Superior temporal gyrus (tissue), 1 donor: ENCODE measurements around the gene UCN2.
"Not testable (repeated sequence)": the region's sequence is repeated elsewhere in the genome, so short reads cannot be mapped to it uniquely, and the experiment has no call there.

Experiments used
- DNase-seq: peaks from one replicate; pipeline ENCODE4 v3.0.0-alpha.2; 2016; ENCODE audit errors: extremely low spot score

UCN2 gene

DNA sequence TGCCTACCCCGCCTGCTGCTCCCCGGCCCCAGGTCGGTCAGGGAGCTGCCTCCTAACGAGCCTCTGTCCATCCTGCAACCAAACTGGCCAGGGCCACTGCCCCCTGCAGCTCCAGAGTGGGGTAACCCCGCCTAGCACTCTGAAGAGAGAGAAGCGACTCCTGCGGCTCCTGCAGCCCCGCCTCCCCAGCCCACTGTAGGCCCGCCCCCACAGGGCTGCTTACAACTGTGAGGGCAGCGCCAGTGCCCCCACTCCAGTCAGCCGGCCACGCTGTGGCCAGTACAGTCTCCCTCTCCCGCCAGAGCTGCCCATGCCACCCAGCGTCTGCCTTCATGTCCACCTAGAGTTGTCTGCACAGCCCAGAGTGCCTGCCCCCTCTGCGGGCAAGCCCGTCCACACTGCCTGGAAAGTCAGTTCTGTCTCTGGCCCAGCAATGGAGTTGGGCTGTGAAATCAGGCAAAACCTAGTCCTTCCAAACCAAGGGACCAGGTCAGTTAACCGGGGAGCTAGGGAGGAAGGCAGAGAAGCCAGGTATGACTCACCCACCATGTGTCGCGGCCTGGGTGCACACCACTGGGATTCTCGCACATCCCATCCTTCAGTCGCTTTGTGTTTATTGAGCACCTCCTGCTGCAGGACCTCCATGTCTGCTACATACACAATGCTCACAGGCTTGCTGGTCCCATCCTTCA is 2.4 kb downstream of the UCN2 start:
- no peak for DNase-seq

DNA sequence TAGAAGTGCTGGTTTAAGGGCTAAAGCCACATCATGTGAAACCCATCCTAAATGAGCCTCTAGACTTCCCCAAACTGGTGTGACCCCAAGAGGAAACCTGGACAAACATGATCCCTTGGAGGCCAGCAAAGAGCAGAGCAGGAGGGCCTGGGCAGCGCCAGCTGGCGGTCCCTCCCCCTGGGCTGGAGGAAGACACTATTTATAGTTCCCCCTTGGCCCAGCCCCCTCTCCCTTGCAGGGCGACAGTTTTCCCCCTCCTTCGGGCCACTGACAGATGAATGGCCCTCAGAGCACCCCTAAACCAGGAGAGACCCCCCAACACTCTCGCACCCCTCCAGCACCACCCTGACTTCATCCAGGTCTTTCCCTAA is 2.9 kb downstream of the UCN2 start:
- DNase-seq: no peak

DNA sequence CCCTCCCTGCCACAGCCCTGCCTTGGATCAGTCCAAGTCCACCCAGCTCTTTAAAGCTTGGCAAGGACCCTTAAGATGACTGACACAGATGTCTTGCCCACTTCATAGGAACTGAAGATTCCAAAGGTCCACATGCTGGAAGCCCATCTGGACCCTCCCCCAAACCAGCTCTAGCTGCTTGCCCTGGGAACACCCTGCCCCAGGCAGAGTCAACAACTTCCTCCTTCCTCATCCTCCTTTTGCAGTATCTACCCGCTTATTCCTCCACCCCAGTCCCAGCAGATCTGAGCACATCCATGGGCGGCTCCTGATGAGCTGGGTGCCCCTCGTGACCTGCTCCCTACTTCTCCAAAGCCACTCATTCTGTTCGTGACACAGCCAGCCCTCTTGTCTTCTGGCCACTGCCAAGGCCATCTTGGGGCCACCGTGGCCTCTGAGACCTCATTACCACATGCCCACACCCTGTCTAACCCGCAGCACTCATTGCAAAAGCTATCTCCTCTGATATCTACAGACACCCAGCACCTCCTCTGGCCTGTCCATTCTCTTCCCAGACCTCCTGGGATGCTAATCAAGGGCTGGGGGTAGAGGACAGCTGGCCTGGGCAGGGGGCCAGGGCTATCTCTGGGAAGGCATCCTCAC is 5.0 kb downstream of the UCN2 start:
- DNase-seq: no peak

GRCh38 chr3:48556796-48557626 is 6.6 kb downstream of the UCN2 start, which contains the start of gene PFKFB4:
Gene PFKFB4, minus strand, starts transcription at chr3:48556803. Its CDS starts 26 bp downstream, at chr3:48556777.
- DNase-seq: peak; percentile 99

GRCh38 chr3:48555949-48556795 is 7.4 kb downstream of the UCN2 start:
- DNase-seq: no peak

GRCh38 chr3:48555231-48555948 is 8.2 kb downstream of the UCN2 start:
- DNase-seq: no peak

DNA sequence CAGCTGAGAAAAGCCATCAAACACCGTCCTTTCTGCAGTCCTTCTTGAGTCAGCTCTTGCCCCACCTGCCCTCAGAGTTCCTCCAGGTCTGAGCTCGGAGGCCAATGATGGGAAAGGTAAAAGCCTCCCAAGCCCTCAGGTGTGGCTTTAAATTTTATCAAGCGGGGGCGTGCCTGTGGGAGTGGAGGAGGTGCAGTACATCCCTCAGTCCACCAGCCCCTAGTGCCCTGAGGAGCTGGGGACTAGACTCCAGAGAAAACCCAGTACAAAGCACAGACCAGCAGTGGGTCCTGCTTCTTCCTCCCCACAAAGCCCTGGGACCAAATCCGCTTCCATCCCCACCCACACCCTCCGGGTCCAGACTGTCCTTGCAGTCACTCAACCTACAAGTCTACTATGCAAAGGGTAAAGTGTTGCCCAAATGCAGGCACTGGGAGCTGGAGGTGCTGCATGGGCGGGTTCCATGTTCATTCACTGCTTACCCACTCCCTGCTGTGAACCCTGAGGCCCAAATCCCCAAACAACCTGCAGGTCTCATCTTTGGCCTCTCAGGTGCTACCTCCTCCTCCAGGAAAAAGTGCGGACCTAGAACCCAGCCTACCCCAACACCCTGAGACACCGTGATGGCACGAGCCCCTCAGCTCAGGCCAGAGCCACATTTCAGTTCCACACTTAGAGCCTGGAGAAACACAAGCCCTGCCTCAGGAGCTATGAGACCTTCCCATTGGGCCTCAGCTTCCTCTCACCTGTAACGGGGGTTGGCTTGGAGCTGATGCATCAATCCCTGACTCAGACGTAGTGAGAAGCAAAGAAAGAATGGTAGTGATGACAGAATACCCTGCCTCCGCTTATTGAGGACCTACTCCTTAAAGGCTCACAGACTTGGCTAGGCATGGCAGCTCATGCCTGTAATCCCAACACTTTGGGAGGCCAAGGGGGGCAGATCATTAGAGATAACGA is 9.4 kb downstream of the UCN2 start:
- no peak for DNase-seq

GRCh38 chr3:48553361-48553760 is 10.2 kb downstream of the UCN2 start:
- DNase-seq: no peak

DNA sequence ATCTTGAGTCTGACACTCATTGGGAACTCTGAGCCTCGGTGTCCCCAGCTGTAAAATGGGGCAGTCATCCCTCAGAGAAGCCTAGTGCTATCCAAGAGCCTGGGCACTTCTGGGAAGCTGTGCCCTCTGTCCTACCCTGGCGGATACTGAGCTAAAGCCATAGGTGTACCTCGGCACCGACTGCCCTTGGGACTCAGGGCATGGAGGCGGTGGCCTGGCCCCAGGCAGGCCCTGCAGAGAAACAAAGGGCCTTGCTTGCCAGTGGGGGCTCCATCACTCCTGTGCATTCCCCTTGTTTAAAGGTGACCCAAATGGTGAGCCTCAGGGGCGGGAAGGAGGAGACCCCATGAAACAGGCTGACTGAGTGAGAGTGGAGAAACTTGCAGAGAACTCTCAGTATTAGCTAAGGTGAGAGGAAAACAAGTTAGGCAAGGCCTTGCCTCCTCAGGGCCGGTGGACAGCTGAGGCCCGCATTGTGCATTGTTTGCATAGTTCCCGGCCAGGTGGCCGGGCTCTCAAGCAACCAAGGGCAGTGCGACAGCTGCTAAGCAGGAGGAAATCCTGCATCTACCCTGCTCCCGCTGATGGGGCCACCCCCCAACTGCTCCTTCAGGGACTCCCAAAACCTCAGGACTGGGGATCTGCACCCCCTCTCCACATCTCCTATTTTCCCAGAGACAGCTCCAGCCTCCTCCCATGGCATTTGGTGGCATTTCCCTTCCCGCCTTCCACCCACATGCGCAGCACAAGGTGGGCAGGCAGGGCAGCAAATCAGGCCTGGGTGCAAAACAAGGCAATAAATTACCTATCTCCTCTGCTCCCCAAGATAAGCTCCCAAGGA is 11.2 kb downstream of the UCN2 start:
- DNase-seq: no peak

GRCh38 chr3:48551651-48552050 is 11.9 kb downstream of the UCN2 start:
- not testable (repeated sequence) for DNase-seq

DNA sequence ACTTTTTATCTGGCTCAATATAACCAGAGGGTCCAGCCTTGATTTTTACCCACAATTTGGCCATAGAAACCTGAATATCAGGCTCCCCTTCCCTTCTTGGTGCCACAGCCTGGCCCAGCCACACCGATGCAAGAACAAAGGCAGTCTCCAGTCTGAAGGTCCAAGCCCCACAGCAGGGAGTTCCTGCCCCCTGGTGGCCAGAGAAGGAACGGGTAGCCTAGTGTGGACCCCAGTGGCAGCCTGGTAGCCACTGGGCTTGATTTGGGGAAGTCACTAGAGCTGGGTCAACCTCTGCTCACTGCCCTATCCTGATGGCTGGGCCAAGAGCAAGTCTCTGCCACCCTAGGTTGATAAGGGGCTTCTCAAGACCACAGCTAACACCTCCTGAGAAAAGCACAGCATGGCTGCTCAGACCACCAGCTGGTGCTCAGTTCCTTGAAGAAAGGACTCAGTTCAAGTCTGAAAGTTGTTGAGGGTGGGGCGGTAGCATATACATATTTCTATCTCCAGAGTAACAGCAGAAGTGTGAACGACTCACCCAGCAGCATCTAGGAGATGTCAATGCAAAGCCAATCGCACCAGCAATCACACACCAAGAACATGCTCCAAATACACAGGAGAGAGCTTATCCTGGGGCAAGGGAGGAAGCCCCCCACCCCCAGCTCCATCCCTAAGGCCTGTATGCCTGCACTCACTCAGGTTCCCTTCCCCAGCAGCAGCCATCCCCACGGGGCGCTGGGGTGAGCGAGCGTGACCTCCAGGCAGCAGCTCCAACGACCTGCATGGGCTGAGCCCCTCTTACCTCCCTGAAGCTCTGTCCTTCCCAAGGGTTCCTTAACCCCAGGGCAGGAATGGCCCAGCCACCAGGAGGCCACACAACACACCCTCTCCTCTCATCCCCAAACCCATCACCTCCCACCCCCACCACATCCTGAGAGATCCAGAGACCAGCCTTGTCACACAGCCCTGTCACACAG is 14.6 kb downstream of the UCN2 start:
- DNase-seq: peak; percentile 95

DNA sequence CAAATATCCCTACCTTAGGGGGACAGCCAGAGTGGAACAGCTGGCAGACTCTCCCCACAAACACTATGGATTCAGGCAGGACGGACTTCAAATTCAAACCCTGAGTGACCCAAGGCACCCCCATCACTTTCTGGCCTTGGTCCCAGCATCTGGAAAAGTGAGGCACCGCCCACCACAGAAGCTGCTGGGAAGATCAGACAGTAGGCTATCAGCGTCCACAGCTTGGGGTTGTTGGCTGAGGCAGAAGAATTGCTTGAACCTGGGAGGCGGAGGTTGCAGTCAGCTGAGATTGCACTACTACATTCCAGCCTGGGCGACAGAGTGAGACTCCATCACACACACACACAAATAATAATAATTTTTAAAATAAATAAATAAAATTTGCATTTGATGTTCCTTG is 15.5 kb downstream of the UCN2 start:
- DNase-seq: no peak

- DNase-seq: peak; percentile 68
Observed at GRCh38 chr3:48546203-48546829, 17.3 kb downstream of the UCN2 start.

DNA sequence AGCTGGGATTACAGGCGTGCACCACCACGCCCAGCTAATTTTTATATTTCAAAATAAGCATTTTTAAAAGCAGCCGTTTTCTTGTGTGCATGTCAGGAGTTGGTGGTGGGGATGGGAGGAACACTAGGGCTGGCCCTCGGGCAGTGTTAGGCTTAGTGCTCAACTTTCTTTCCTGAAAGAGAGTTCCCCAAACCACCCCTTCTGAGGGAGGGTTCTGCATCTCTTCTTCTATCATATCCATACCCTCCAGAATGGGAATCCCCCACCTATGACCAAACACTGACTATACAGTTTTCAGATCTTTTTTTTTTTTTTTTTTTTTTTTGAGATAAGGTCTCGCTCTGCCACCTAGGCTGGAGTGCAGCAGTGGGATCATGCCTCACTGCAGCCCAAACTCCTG is 19.4 kb downstream of the UCN2 start:
- DNase-seq: no peak

DNA sequence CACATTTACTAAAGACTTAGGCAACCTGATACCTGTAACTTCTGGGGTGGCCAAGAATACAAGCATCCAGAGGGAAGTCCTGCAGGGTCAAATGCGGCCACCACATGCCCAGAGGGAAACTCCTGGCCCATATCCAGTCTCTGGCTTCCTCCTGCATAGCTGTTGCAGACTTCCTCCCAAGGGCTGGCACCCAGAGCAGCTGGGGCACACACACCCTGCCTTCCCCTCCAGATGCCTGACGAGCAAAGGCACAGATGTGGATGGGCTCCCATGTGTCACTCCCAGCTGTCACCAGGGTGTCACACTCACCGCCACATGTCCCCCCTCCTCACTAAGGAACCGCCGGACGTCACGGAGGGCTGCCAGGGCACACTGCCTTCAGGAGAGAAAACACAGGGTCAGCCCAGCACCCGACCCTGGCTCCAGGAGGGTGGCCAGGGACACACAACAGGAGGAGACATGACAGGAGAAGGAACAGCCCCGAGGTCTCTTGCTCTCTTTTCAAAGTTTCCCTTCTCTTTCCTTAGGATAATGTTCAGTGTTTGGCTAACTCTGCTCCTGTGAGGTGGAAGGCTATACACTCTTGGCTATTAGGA is 20.2 kb downstream of the UCN2 start:
- DNase-seq: no peak

GRCh38 chr3:48538451-48538850 is 25.1 kb downstream of the UCN2 start:
- no peak for DNase-seq

GRCh38 chr3:48536785-48537184 is 26.8 kb downstream of the UCN2 start:
- DNase-seq: no peak
